DOHH2 (cell line): ENCODE measurements around the gene KIF5C.

Experiments
- EZH2phosphoT487 ChIP-seq: fragments of 200-600 bp; sonication (generic); IDR thresholded peaks from 2 replicates; pipeline ENCODE4 v1.6.1; 2017; ENCODE audit warnings: borderline replicate concordance, mild to moderate bottlenecking, antibody characterized with exemption, low read length, moderate library complexity, mixed read lengths
- TF ChIP-seq, protein P1 (sequence below): fragments of 200-600 bp; sonication (generic); IDR thresholded peaks from one replicate; pipeline ENCODE4 v1.5.1; 2014; ENCODE audit warnings: antibody characterized with exemption, mild to moderate bottlenecking, low read depth, low read length; ENCODE audit not compliant: poor library complexity, severe bottlenecking

DNA sequence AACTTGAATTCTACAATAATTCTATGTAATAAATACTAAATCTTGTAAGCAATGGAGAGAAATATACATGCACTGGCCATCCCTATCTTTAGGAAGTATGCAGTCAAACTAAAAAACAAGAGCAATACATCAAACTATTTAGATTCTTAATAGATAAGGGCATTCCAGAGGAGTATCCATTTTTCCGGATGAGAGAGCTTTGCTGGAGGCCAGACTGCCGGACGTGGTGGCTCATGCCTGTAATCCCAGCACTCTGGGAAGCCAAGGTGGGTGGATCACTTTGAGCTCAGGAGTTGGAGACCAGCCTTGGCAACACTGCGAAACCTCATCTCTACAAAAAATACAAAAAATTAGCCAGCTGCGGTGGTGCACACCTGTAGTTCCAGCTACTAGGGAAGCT, 60.8 kb downstream of the KIF5C start:
- TF ChIP-seq, protein P1, sequence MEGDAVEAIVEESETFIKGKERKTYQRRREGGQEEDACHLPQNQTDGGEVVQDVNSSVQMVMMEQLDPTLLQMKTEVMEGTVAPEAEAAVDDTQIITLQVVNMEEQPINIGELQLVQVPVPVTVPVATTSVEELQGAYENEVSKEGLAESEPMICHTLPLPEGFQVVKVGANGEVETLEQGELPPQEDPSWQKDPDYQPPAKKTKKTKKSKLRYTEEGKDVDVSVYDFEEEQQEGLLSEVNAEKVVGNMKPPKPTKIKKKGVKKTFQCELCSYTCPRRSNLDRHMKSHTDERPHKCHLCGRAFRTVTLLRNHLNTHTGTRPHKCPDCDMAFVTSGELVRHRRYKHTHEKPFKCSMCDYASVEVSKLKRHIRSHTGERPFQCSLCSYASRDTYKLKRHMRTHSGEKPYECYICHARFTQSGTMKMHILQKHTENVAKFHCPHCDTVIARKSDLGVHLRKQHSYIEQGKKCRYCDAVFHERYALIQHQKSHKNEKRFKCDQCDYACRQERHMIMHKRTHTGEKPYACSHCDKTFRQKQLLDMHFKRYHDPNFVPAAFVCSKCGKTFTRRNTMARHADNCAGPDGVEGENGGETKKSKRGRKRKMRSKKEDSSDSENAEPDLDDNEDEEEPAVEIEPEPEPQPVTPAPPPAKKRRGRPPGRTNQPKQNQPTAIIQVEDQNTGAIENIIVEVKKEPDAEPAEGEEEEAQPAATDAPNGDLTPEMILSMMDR = no peak
- no peak for TF ChIP-seq EZH2phosphoT487
